SH-SY5Y (cell line): ENCODE measurements around the gene RIF1.

Source experiments
- GATA2 ChIP-seq: IDR thresholded peaks from 2 replicates; pipeline ENCODE4 v1.6.1; 2011; ENCODE audit warnings: mild to moderate bottlenecking, low read depth, low read length
- GATA3 ChIP-seq: IDR thresholded peaks from 2 replicates; pipeline ENCODE4 v1.6.1; 2011; ENCODE audit warnings: low read depth, mild to moderate bottlenecking, low read length, moderate library complexity

The RIF1 gene

DNA sequence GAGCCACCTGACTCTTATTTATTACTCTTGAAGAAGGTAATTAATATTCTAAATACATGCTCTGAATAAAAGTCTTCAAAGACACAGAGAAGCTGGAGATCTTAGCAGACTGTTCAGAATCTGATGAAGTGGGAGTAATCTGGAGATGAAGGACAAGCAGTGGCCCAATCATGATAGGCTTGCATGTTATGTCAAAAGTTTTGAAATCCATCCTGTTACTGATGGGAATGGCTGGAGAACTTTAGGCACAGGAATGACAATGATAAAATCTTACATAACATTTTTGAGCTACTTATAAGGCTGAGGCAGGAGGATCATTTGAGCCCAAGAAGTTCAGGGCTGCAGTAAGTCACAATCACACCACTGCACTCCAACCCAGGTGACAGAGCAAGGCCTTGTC is 2.4 kb upstream of the RIF1 start:
- TF ChIP-seq GATA3, result no peak
- no peak for TF ChIP-seq GATA2

DNA sequence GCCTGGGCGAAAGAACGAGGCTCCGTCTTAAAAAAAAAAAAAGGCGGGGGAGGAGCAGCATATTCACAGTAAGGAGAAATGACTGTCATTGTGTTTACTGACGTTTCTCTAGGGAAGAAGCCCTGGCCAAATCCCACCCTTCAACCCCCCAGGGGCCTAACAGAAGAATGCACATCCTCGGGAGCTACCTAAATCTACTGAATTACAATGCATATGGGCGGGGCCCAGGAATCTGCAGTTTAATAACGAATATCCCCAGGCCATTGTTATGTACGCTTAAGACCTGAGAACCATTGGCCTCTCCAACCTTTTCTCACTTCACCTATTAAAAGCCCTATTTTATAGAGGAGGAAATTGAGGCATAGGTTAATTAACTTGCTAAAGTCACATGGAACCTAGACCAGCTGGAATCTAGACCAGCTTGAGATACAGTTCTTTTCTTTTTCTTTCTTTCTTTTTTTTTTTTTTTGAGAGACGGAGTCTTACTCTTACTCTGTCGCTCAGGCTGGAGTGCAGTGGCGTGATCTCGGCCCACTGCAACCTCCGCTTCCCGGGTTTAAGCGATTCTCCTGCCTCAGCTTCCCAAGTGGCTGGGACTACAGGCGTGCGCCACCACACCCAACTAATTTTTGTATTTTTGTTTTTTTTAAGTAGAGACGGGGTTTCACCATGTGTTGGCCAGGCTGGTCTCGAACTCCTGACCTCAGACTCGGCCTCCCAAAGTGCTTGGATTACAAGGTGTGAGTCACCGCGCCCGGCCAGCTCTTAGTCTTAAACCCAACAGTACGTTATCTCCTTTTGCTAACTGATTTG is 708 bp upstream of the RIF1 start:
- no peak for TF ChIP-seq GATA3
- no peak for TF ChIP-seq GATA2

DNA sequence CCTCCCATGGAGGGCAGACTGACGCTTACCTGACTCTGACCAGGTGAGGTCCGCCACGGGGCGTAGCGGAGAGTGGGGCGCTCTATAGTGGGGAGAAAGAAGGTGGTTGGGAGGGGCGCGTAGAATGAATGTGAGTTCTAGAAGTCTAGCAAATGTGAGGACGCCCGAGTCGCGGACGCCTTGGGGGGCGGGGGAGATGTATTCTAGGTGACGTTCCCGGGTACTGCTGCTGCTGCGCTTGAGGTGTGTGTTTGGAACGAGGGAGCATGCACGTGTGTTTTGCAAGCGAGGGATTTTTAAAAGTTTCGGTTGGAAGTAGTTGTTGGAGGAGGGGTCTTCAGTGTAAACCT is 758 bp downstream of the RIF1 start:
- no peak for TF ChIP-seq GATA2
- no peak for TF ChIP-seq GATA3

DNA sequence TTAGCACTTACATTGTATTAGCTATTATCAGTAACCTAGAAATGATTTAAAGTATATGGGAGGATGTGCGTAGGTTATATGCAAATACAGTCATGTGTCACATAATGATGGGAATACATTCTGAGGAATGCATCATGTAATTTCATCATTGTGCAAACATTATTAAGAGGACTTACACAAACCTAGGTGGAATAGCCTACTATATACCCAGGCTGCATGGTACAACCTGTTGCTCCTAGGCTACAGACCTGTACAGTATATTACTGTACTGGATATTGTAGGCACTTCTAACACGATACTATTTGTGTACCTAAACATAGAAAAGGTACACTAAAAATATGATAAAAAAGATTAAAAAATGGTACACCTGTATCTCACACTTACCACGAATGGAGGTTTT is 7.9 kb downstream of the RIF1 start:
- TF ChIP-seq GATA2 (no peak), GATA3 (no peak)

DNA sequence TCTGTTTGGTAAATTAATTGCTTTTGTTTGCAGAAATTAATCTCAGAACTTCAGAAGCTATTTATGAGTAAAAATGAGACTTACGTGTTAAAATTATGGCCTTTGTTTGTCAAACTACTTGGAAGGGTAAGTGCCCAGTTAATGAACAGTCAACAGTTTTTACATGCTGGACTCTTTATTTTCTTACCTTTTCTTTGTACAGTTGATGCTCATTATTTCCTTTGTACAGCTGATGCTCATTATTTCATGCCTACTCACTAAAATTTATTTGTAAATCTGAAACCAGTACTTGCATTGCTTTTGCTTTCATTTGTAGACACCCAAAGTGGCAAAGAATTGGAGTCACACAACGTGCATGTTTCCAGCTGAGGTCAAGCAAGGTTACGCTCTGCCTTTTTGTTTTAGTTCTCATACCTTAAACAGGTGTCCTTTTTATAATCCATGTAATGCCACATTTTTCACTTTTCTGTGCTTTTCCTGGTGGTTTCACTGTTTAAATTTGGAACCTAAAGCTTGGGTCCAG is 13.3 kb downstream of the RIF1 start:
- TF ChIP-seq GATA2 (no peak), GATA3 (no peak)

DNA sequence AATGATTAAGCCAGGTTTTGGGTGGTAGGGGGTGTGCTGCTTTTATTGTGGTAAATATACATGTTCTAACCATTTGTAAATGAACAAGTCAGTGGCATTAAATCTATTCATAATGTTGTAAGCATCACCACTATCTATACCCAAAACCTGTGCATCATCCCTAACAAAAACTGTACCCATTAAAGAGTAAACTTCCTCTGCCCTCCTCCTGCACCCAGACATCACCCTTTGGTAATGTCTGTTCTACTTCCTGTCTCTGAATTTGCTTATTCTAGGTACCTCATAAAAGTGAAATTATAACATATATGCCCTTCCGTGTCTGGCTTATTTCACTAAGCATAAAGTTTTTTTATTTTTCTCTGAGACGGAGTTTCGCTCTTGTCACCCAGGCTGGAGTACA is 14.1 kb downstream of the RIF1 start:
- TF ChIP-seq GATA2 (no peak), GATA3 (no peak)

GRCh38 chr2:151437630-151438029 is 27.9 kb downstream of the RIF1 start:
- TF ChIP-seq GATA3 (no peak), GATA2 (no peak)

GRCh38 chr2:151438506-151438905 is 28.8 kb downstream of the RIF1 start:
- TF ChIP-seq GATA2, result no peak
- no peak for TF ChIP-seq GATA3

- TF ChIP-seq GATA2 (no peak), GATA3 (no peak)
These were observed 29.4 kb downstream of the RIF1 start for GRCh38 chr2:151439127-151439526.

GRCh38 chr2:151459358-151459757 is 49.7 kb downstream of the RIF1 start:
- no peak for TF ChIP-seq GATA2
- TF ChIP-seq GATA3, result no peak

DNA sequence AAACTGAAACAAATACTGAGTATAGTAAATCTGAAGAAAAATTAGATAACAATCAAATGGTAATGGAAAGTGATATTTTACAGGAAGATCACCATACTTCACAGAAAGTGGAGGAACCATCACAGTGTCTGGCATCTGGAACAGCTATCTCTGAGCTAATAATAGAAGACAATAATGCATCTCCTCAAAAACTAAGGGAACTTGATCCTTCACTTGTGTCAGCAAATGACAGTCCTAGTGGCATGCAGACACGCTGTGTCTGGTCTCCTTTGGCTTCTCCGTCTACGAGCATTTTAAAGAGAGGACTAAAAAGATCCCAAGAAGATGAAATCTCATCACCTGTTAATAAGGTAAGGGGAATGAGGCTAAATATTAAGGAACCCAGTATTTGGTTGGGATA is 56.1 kb downstream of the RIF1 start:
- TF ChIP-seq GATA3 (no peak), GATA2 (no peak)

DNA sequence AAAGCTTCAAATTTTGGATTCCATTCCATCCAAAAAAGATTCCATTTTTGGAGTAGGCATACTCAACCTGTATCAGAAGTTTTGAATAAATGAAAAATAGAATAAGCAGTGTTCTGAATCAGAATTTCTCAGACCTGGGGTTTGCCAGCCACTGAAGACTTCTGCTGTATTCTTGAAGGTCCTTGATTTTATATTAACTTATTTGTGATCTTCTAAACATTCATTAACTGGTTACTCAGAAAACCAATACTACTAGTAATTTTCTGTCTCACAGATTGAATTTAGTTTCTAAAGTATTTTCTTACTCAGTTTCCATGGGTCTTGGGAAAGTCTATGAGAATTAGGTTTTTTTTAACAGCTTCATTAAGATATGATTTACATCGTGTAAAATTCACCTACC is 60.9 kb downstream of the RIF1 start:
- TF ChIP-seq GATA3 (no peak), GATA2 (no peak)

GRCh38 chr2:151472966-151473365 is 63.3 kb downstream of the RIF1 start:
- no peak for TF ChIP-seq GATA2
- no peak for TF ChIP-seq GATA3

DNA sequence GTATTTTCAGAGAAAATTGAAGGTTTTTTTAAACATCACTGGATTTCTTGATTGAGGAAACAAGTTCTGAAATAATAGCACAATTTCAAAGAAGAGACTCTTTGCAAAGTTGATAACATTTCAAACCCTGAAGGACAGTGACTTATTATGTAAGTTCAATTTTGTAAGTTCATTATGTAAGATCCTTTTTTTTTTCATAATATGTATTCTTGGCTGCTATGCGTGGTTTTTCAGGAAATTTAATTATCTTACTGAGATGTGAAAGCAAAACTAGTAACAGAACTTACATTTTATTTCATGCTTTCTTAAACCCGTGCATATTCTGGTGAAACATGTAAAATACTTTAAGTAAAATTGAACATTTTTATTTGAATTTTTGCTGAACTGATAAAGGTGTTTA is 65.4 kb downstream of the RIF1 start:
- TF ChIP-seq GATA2, result no peak
- TF ChIP-seq GATA3, result no peak

- no peak for TF ChIP-seq GATA3
- TF ChIP-seq GATA2, result no peak
These were observed 66.6 kb downstream of the RIF1 start for GRCh38 chr2:151476287-151476686.
